ENCODE data around the gene POLR2B.

The POLR2B gene

DNA sequence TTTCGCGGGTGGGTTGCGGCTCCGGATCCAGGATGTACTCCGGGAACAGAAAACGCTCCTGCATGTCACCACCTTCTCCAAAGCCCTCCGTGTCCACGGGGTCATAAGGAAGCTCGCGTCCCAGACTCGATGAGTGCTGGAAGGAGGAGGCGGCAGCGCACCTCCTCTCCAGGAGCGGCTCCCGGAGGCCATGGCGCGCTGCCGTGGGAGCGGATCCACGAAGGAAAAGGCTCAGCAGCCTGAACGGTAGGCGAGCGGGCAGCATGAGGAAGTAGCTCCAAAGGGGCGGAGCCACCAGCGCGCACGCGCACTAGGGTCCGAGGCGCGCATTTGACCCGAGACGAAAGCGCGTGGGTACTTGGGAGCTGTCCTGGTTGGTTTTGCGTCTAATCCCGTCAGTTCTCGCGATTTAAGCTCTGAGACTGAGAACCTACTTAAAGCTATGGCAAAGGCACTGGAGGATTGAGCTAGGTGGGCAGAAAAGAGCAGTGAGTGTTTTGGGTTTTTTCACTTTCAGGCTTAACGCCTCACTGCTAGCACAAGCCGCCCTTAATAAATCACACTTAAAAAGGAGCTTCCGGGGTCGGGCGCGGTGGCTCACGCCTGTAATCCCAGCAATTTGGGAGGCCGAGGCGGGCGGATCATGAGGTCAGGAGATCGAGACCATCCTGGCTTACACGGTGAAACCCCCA is 1.2 kb upstream of the POLR2B start, which contains the start of gene NOA1:
TSS of gene NOA1 (minus strand) at position 286 of the 692 bp plus-strand sequence. CDS start at position 265, 21 bp downstream.
- TF ChIP-seq TAF1 (IDR thresholded peaks at IDR 0.05; ENCODE audit: borderline replicate concordance, insufficient read depth, low read length) (peak; percentile 79), FOXP2 (optimal IDR thresholded peaks at IDR 0.05; ENCODE audit: borderline replicate concordance, extremely low read depth, extremely low read length, insufficient read depth) (peak; percentile 36), POLR2AphosphoS5 (IDR thresholded peaks at IDR 0.05; ENCODE audit: low read depth, low read length) (peak; percentile 84), SIN3A (IDR thresholded peaks at IDR 0.05; ENCODE audit: borderline replicate concordance, insufficient read depth, low read length) (no peak)
- TF ChIP-seq, protein P1, sequence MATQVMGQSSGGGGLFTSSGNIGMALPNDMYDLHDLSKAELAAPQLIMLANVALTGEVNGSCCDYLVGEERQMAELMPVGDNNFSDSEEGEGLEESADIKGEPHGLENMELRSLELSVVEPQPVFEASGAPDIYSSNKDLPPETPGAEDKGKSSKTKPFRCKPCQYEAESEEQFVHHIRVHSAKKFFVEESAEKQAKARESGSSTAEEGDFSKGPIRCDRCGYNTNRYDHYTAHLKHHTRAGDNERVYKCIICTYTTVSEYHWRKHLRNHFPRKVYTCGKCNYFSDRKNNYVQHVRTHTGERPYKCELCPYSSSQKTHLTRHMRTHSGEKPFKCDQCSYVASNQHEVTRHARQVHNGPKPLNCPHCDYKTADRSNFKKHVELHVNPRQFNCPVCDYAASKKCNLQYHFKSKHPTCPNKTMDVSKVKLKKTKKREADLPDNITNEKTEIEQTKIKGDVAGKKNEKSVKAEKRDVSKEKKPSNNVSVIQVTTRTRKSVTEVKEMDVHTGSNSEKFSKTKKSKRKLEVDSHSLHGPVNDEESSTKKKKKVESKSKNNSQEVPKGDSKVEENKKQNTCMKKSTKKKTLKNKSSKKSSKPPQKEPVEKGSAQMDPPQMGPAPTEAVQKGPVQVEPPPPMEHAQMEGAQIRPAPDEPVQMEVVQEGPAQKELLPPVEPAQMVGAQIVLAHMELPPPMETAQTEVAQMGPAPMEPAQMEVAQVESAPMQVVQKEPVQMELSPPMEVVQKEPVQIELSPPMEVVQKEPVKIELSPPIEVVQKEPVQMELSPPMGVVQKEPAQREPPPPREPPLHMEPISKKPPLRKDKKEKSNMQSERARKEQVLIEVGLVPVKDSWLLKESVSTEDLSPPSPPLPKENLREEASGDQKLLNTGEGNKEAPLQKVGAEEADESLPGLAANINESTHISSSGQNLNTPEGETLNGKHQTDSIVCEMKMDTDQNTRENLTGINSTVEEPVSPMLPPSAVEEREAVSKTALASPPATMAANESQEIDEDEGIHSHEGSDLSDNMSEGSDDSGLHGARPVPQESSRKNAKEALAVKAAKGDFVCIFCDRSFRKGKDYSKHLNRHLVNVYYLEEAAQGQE (IDR thresholded peaks at IDR 0.05; ENCODE audit: insufficient read depth in 1 of 2, low read depth in 2 of 2, low read length in 2 of 2), result no peak

DNA sequence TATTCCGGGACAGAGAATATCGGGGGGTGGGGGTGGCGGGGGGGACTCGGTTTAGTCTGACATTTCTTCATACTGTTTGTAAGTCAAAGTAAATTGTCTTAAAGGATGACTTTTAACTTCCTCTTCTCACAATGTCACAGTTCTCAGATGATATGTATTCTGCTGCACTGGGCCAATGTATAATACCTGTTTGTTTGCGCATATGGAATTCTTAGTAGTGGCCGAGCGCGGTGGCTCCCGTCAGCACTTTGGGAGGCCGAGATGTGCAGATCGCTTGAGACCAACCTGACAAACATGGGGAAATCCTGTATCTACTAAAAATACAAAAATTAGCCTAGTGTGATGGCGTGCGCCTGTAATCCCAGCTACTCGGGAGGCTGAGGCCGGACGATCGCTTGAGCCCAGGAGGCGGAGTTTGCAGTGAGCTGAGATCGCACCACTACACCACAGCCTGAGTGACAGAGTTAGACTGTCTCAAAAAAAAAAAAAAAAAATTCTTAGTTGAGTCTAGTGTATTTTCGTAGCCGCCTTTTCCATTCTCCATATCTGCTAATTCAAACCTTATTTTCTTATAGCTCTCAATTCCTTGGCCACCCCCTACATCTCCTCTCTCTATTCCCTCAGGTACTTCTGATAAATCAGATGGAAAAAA is 851 bp downstream of the POLR2B start:
- TF ChIP-seq, protein P1 (IDR thresholded peaks at IDR 0.05; ENCODE audit: insufficient read depth in 1 of 2, low read depth in 2 of 2, low read length in 2 of 2), result no peak
- no peak for TF ChIP-seq SIN3A (IDR thresholded peaks at IDR 0.05; ENCODE audit: borderline replicate concordance, insufficient read depth, low read length)
- no peak for TF ChIP-seq TAF1 (IDR thresholded peaks at IDR 0.05; ENCODE audit: borderline replicate concordance, insufficient read depth, low read length)
- TF ChIP-seq POLR2AphosphoS5 (IDR thresholded peaks at IDR 0.05; ENCODE audit: low read depth, low read length), result no peak
- TF ChIP-seq FOXP2 (optimal IDR thresholded peaks at IDR 0.05; ENCODE audit: borderline replicate concordance, extremely low read depth, extremely low read length, insufficient read depth), result no peak

DNA sequence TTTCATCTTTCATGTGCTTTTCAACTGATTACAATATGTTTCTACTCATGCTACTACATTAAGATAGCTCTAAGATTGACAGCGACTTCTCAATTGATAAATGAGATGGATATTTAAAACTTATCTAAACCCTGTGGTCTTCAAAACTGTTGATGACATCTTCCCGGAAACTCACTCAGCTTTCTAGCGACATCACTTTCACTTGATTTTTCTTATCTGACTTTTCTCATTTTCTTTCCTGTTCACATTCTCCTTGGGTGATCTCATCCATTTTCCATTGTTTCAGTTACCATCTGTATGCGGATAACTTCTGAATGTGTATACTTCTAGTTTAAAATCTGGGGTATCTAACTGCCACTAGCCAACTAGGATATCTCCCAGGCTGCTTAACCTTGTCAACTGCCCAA is 3.1 kb downstream of the POLR2B start:
- TF ChIP-seq TAF1 (IDR thresholded peaks at IDR 0.05; ENCODE audit: borderline replicate concordance, insufficient read depth, low read length), result no peak
- no peak for TF ChIP-seq SIN3A (IDR thresholded peaks at IDR 0.05; ENCODE audit: borderline replicate concordance, insufficient read depth, low read length)
- TF ChIP-seq, protein P1 (IDR thresholded peaks at IDR 0.05; ENCODE audit: insufficient read depth in 1 of 2, low read depth in 2 of 2, low read length in 2 of 2), result no peak
- TF ChIP-seq FOXP2 (optimal IDR thresholded peaks at IDR 0.05; ENCODE audit: borderline replicate concordance, extremely low read depth, extremely low read length, insufficient read depth), result no peak
- no peak for TF ChIP-seq POLR2AphosphoS5 (IDR thresholded peaks at IDR 0.05; ENCODE audit: low read depth, low read length)

DNA sequence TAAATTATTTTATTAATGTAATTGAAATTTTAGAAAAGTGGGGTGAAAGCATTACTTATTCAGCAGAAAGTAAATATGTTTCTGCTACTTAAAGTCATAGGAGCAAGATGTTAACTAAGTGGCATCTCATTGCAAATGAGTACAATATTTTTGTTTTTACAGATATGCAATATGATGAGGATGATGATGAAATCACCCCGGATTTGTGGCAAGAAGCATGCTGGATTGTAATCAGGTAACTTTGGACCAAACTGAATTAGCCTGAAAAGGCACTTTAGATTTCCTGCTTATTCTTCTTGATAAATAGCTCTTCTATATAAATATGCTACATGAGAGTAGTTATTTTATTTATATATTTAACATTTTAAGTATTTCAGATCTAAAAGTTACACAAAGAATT is 7.5 kb downstream of the POLR2B start:
- no peak for TF ChIP-seq POLR2AphosphoS5 (IDR thresholded peaks at IDR 0.05; ENCODE audit: low read depth, low read length)
- TF ChIP-seq SIN3A (IDR thresholded peaks at IDR 0.05; ENCODE audit: borderline replicate concordance, insufficient read depth, low read length), result no peak
- no peak for TF ChIP-seq TAF1 (IDR thresholded peaks at IDR 0.05; ENCODE audit: borderline replicate concordance, insufficient read depth, low read length)
- TF ChIP-seq FOXP2 (optimal IDR thresholded peaks at IDR 0.05; ENCODE audit: borderline replicate concordance, extremely low read depth, extremely low read length, insufficient read depth), result no peak
- TF ChIP-seq, protein P1 (IDR thresholded peaks at IDR 0.05; ENCODE audit: insufficient read depth in 1 of 2, low read depth in 2 of 2, low read length in 2 of 2), result no peak

All from PFSK-1 (cell line).